Breast epithelium (tissue), 4 donors: ENCODE data around the gene CDR2. TPM values are rescaled to one million over a fixed set of nuclear protein-coding genes. Genes with fewer than 3 reads are reported as not detected.

Source experiments
- DNase-seq, 2 donors: peaks; one replicate each; pipeline ENCODE4 v3.0.0-alpha.2; 2019; ENCODE audit warnings: low spot score in 2 of 2
- H3K27ac ChIP-seq, 2 donors: fragments of 200-600 bp; sonication (generic) in 1 of 2; one replicate each; pipeline ENCODE4 v1.5.1; 2016 to 2019; ENCODE audit warnings: mild to moderate bottlenecking in 1 of 2
- H3K27me3 ChIP-seq, 2 donors: fragments of 200-600 bp; sonication (generic) in 1 of 2; one replicate each; pipeline versions ENCODE4 v1.5.1 to v1.6.0; 2017 to 2019; ENCODE audit warnings: control low read depth in 1 of 2, mild to moderate bottlenecking in 1 of 2
- H3K36me3 ChIP-seq: fragments of 200-600 bp; one replicate; pipeline ENCODE4 v1.5.1; 2019
- H3K4me1 ChIP-seq, 2 donors: fragments of 200-600 bp; sonication (generic); one replicate each; pipeline ENCODE4 v1.5.1; 2016 to 2019; ENCODE audit warnings: control low read depth in 1 of 2
- H3K4me3 ChIP-seq, 3 donors: fragments of 200-600 bp; sonication (generic); 1 replicate in 2 of 3; 2 replicates in 1 of 3; pipeline ENCODE4 v1.5.1; 2016 to 2019; ENCODE audit warnings: mild to moderate bottlenecking in 3 of 3, moderate library complexity in 2 of 3
- H3K9me3 ChIP-seq, 2 donors: fragments of 200-600 bp; sonication (generic) in 1 of 2; one replicate each; pipeline ENCODE4 v1.5.1; 2016 to 2019; ENCODE audit warnings: control low read depth in 1 of 2
- POLR2A ChIP-seq: fragments of 450-650 bp; IDR thresholded peaks from one replicate; pipeline ENCODE4 v1.6.1; 2016; ENCODE audit warnings: antibody characterized with exemption, mild to moderate bottlenecking, moderate library complexity
- POLR2AphosphoS5 ChIP-seq, 3 donors: sonication (generic); formaldehyde crosslinking; IDR thresholded peaks; one replicate each; pipeline ENCODE4 v1.6.1; 2017; ENCODE audit warnings: antibody characterized with exemption in 3 of 3
- intact Hi-C: fragments of 100-400 bp; cut with DNase I; formaldehyde crosslinking; loops from one replicate; pipeline ENCODE4 v1.15.1; 2023; ENCODE audit warnings: low total_unique reads
- total RNA-seq, 3 donors: library from RNA; depleted of rRNA; stranded (reverse); fragments of >200 nt; gene quantifications; one replicate each; pipeline ENCODE4 v1.1.0, GENCODE V29; 2016
- TF ChIP-seq, protein P1 (sequence below), 3 donors: fragments of 450-650 bp; IDR thresholded peaks; one replicate each; pipeline ENCODE4 v1.5.1; 2016 to 2017; ENCODE audit warnings: antibody characterized with exemption in 3 of 3, mild to moderate bottlenecking in 3 of 3, moderate library complexity in 3 of 3

The CDR2 gene
- total RNA-seq, 3 donors from 2014 or later = 20.2 to 37.5 (median 26.9) TPM

- peak overlapping the region in 1 of 2 donors; percentile 21 for H3K27ac ChIP-seq
- intact Hi-C loops = no loop called here
- DNase-seq = no peak
These were observed 16.8 kb downstream of the CDR2 start for GRCh38 chr16:22357635-22357971.

DNA sequence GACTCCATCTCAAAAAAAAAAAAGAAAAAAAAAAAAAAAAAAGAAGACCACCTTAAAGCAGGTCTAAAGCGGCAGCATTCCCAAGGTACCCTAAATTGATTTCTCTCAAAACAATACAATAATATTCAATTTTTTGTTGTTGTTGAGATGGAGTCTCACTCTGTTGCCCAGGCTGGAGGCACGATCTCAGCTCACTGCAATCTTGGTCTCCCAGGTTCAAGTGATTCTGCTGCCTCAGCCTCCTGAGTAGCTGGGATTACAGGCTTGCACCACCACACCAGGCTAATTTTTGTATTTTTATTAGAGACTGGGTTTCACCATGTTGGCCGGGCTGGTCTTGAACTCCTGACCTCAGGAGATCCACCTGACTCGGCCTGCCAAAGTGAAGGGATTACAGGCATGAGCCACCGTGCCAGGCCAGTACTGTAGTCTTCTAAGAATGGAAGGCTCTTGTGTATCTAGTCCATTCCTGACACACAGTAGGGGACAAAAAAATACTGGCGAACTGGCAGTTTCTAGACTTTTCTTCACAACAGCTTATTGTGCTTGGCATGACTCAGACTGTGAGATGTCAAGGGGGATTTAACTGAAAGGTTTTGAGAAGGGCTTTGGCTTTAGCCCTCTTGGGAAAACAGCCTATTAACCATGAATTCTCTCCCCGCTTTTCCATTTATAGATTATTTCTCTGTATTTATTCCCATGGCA is 17.3 kb downstream of the CDR2 start:
- H3K27ac ChIP-seq = no peak overlapping the region
- intact Hi-C loops = no loop called here
- TF ChIP-seq POLR2AphosphoS5 (IDR thresholded peaks at IDR 0.05) (no peak), POLR2A (no peak)
- H3K4me1 ChIP-seq = no peaks in the 10 kb centered on the region
- DNase-seq = no peak
- H3K36me3 ChIP-seq = no peaks in the 10 kb centered on the region
- H3K4me3 ChIP-seq = no peak overlapping the region
- H3K9me3 ChIP-seq = no peaks in the 10 kb centered on the region
- H3K27me3 ChIP-seq = no peaks in the 10 kb centered on the region

More at GRCh38 chr16:22357635-22357971, 16.8 kb downstream of the CDR2 start:
- Histone ChIP-seq H3K27me3 (no peaks in the 10 kb centered on the region), H3K4me3 (no peak overlapping the region), H3K36me3 (no peaks in the 10 kb centered on the region), H3K4me1 (no peaks in the 10 kb centered on the region), H3K9me3 (no peaks in the 10 kb centered on the region)
- TF ChIP-seq POLR2A (no peak), POLR2AphosphoS5 (IDR thresholded peaks at IDR 0.05) (no peak)
- TF ChIP-seq, protein P1, sequence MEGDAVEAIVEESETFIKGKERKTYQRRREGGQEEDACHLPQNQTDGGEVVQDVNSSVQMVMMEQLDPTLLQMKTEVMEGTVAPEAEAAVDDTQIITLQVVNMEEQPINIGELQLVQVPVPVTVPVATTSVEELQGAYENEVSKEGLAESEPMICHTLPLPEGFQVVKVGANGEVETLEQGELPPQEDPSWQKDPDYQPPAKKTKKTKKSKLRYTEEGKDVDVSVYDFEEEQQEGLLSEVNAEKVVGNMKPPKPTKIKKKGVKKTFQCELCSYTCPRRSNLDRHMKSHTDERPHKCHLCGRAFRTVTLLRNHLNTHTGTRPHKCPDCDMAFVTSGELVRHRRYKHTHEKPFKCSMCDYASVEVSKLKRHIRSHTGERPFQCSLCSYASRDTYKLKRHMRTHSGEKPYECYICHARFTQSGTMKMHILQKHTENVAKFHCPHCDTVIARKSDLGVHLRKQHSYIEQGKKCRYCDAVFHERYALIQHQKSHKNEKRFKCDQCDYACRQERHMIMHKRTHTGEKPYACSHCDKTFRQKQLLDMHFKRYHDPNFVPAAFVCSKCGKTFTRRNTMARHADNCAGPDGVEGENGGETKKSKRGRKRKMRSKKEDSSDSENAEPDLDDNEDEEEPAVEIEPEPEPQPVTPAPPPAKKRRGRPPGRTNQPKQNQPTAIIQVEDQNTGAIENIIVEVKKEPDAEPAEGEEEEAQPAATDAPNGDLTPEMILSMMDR (IDR thresholded peaks at IDR 0.05) = no peak

DNA sequence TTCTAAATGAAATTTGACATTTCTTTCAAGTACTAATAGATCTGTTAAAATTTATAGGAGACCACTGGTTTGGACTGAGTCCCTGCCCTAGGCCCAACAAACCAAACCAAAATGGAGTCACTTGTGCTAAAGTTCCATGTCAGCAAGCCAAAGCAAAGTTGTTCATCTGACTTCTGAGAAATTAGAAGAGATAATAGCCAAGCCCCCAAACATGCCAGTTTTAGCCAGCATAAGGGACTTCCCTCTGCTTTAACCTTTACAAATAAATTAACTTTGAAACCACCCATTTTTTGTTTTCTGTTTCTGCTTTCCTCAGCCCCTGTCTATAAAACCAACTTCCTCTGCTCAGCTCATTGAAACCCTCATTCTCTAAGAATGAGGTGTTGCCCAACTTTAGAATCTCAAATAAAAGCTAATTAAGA is 18.9 kb downstream of the CDR2 start:
- Histone ChIP-seq H3K36me3 (no peaks in the 10 kb centered on the region), H3K4me3 (no peak overlapping the region), H3K27me3 (no peaks in the 10 kb centered on the region), H3K9me3 (no peaks in the 10 kb centered on the region), H3K4me1 (no peaks in the 10 kb centered on the region), H3K27ac (no peak overlapping the region)
- intact Hi-C loops = no loop called here
- TF ChIP-seq POLR2AphosphoS5 (IDR thresholded peaks at IDR 0.05) (no peak), POLR2A (no peak)
- TF ChIP-seq, protein P1 (IDR thresholded peaks at IDR 0.05) = no peak
- no peak for DNase-seq

- no peaks in the 10 kb centered on the region for H3K4me1 ChIP-seq
- TF ChIP-seq, protein P1 (IDR thresholded peaks at IDR 0.05) = no peak
- TF ChIP-seq POLR2AphosphoS5 (IDR thresholded peaks at IDR 0.05) = no peak
- no peak for TF ChIP-seq POLR2A
- H3K27ac ChIP-seq = peak overlapping the region in 1 of 2 donors; percentile 34
- no peaks in the 10 kb centered on the region for H3K9me3 ChIP-seq
- no peak for DNase-seq
- H3K4me3 ChIP-seq = no peak overlapping the region
- no peaks in the 10 kb centered on the region for H3K27me3 ChIP-seq
- intact Hi-C loops = no loop called here
- H3K36me3 ChIP-seq = no peaks in the 10 kb centered on the region
These were observed 20.4 kb downstream of the CDR2 start for GRCh38 chr16:22353933-22354541.

DNA sequence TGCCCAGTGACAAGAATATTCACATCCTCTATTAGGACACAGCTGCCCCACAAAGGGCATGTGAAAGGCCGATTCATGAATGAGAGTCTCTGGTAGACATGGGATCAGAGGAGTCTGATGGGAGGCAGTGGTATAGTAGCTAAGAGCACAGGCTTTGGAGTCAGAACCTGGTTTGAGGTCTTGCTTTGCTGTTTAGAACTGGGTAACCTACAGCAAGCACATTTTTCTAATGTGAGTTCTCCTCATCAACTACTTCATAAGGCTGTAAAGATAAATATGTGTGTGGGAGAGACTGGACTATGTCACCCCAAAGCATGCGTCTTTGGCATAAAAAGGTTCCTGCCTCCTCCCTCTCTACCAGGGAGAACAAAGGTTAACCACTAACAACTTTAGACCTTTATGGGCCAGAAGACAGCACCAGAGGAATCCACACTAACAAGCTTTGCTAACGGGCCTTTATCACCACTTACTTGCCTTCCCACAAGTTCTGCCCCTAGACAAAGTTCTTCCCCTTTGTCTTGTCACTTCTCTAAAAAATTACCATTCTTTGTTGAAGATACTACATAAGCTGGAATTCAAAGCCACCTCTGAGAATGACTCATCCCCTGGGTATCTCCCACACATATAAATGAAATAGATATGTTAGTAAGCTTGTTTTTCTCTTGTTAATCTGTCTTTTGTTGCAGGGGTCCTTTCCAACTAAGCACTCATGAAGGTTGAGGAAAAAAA is 21.1 kb downstream of the CDR2 start:
- no peak for DNase-seq
- Histone ChIP-seq H3K36me3 (no peaks in the 10 kb centered on the region), H3K4me1 (no peaks in the 10 kb centered on the region), H3K4me3 (no peak overlapping the region), H3K9me3 (no peaks in the 10 kb centered on the region), H3K27me3 (no peaks in the 10 kb centered on the region), H3K27ac (peak overlapping the region in 1 of 2 donors; percentile 57)
- intact Hi-C loops = no loop called here
- TF ChIP-seq POLR2A = no peak
- TF ChIP-seq, protein P1 (IDR thresholded peaks at IDR 0.05) = no peak
- TF ChIP-seq POLR2AphosphoS5 (IDR thresholded peaks at IDR 0.05) = no peak
